NCI-H510A treated with DMSO at 0.1 percent for 48 hours (cell line): ENCODE data around the gene DAPP1.

ENCODE experiments used
- DNase-seq: peaks from one replicate; lab custom pipeline; 2025; lab: John Stamatoyannopoulos, UW

DAPP1 gene

GRCh38 chr4:99915449-99915848 lies 98.8 kb downstream of the DAPP1 start:
- DNase-seq, result no peak

GRCh38 chr4:99917575-99917974 lies 100.9 kb downstream of the DAPP1 start:
- DNase-seq, result no peak

DNA sequence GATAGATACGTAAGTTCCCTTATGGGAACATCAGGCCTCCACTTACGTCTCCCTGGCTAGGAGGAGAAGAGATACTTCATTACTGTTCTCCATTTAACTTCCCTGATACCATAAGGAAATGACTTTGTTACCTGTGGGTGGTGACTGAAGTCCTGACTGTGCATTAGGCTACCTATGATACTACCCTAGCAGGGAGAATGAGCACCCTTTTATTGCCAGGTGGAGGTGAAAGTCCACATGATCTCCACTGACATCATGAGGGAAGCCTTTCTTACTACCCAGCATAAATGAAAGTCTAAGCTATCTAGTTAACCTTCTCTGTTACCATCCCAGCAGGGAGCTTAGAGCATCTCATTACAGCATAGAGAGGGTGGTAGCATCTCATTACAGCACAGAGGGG lies 102.0 kb downstream of the DAPP1 start:
- DNase-seq, result no peak
